Stimulated activated CD8-positive, alpha-beta memory T cell treated with anti-CD3 and anti-CD28 coated beads, Interleukin-2, amount 100 ng/mL, for 48 hours (primary cell): Measurements from ENCODE around the gene PLEKHM3.
"Not testable (repeated sequence)": the region's sequence is repeated elsewhere in the genome, so short reads cannot be mapped to it uniquely, and the experiment has no call there.

ENCODE experiments used
- DNase-seq, 2 donors: peaks; one replicate each; pipeline ENCODE4 v3.0.0-alpha.2; 2020; ENCODE audit warnings: low read depth in 2 of 2

PLEKHM3 gene

DNA sequence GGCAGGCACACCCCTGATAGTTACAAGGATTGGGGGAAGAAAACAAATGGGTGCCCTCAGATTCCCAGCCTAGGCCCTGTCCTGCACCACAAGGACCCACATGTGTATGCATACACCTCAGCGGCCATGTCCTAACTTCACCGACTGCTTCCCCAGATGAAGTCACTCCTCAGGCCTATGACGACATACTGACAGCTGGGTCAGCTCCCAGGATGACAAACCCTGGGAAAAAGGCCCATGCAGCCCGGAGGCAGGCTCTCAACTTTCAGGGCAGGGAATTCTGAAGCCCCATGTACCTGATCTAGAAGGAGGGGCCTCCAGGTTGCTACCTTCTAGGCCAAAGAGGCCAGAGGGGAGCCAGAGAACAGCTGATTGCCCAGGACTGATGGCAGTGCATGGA lies 11.0 kb upstream of the PLEKHM3 start:
- no peak for DNase-seq

- DNase-seq = no peak
Measured at GRCh38 chr2:208034503-208035140, 9.3 kb upstream of the PLEKHM3 start.

GRCh38 chr2:208033701-208034502 lies 8.6 kb upstream of the PLEKHM3 start:
- peak in 1 of 2 donors; percentile 9 for DNase-seq

DNA sequence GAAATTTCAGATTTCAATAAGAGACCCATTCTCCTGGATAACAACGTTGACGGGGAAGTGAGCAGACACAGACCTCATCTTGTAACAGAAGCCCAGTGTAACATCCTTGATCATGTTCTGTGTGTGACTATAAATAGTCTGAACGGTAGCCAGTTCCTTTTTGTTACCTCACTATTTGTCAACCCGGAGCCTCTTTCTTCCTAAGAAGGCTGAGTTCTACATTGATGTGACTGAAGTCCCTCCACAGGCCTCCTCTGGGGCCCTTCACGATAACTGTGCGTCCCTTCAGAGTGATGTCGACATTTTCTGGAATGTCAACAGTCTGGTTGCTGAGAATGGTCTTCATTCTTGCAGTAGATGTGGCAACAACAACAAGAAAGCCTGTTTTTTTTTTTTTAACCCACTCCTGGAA lies 6.3 kb upstream of the PLEKHM3 start:
- no peak for DNase-seq

DNA sequence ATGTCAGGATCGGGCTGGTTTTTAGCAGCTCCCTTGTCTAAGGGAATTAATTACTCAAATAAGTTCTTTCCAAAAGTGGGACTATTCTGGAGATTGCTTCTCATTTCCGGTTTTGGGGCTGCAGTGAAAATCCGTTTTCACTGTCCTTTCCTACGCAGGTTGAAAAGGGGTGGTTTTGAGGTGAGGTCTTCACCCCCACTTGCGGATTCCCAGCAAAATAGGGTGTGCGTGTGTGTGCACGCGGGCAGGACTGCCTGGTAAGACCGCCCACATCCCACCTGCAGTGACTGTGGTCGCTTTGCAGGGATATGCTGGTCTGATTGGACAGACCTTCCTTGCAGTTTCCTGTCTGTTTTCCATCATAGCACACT lies 472 bp upstream of the PLEKHM3 start:
- DNase-seq = peak in 1 of 2 donors; percentile 39

DNA sequence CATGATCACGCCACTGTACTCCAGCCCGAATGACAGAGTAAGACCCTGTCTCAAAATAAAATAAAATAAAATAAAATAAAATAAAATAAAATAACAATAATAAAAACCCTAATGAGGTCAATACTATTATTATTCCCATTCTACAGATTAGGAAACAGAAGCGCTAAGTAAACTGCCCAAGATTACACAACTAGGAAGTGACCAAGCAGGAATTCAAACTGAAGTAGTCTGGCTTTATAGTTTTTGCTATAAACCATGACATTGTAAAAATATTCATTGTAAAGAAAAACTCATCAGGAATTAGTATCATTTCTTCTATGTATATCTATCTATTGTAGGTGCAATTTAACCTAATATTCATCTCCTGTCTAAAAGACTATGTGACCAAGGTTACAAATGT lies 1.2 kb downstream of the PLEKHM3 start:
- no peak for DNase-seq

GRCh38 chr2:208020253-208020652 lies 5.1 kb downstream of the PLEKHM3 start:
- DNase-seq = no peak

DNA sequence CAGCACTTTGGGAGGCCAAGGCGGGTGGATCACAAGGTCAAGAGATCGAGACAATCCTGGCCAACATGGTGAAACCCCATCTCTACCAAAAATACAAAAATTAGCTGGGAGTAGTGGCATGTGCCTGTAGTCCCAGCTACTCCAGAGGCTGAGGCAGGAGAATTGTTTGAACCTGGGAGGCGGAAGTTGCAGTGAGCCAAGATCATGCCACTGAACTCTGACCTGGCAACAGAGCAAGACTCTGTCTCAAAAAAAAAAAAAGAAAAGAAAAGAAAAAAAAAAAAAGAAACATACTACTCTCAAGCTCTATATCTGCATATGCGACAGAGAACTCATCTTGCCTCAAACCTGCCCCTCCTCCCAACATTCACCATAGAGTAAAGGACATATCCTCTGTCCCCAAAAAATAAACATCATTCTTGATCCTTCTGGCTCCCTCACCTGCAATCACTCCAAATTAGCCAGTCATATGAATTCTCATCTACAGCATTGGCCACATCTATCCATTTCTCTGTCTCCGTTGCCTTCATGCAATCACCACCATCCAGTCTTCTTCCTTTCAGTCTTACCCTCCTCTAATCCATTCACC lies 7.1 kb downstream of the PLEKHM3 start:
- not testable (repeated sequence) for DNase-seq

DNA sequence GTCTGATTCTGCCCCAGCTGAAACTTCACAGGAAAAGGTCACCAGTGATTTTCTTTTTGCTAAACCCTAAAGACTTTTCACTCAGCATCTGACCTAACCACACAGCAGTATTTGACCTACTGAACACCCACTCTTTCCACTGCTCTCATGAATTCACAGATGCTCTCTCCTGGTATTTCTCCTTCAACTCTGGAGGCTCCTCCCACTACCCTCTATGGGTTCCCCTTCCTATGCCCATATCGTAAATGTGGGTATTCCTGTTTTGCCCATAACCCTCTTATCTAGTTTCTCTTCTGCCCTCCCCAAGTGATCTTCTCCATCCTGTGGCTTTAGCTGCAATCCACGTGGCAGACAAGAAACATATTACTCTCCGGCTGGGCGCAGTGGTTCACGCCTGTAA lies 7.6 kb downstream of the PLEKHM3 start:
- no peak for DNase-seq

GRCh38 chr2:208015475-208015874 lies 9.9 kb downstream of the PLEKHM3 start:
- no peak for DNase-seq

DNA sequence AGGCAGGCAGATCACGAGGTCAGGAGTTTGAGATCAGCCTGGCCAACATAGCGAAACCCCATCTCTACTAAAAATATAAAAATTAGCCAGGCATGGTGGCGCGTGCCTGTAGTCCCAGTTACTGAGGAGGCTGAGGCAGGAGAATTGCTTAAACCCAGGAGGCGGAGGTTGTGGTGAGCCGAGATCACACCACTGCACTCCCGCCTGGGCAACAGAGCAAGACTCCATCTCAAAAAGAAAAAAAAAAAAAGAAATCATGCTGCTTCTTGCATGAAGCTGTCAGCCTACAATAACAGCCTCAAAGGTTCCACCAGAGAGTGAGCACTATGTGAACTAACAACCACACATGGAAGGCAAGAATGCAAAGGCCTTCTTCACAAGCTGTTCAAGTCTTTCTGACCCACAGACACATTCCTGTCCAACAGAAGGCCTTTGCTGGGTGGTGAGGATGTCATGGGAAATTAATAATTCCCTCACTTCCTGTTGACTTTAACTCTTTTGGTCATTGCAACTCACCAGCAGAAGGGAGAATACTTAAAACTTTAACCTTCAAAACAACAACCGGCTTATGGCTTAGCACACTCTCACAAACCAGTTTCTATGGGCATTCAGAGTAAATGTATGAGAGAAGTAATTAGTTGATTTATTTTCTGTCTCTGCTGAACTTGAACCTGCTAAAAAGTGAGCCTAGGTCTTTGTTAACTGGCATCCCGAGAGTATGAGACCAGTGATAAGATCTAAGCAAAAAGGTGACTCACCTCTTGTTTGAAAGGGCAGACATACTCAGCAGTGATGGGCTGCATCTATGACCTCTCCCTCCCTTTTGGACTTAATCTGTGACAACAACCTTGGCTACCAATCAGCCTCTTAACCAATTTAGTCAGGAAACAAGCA lies 11.8 kb downstream of the PLEKHM3 start:
- no peak for DNase-seq

GRCh38 chr2:208012449-208012848 lies 12.9 kb downstream of the PLEKHM3 start:
- DNase-seq = no peak

DNA sequence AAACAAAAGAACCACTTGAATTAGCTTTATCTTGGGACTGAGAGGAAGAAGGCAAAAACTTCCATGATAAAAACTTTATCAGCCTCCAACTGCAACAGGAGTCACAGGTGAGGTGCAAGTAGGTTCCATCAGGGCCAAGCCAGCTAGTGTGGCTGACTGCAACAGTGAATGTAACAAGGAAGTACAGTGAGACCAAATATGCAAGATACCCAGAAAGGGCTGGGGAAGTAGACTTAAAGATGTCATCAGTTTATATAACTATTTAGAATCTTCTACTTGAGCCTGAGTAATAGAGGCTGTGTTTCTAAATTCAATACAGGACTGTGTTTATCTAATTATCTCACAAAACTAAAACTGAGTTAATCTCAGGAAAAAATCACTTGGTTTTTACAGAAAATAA lies 14.8 kb downstream of the PLEKHM3 start:
- no peak for DNase-seq

GRCh38 chr2:208006833-208007232 lies 18.5 kb downstream of the PLEKHM3 start:
- DNase-seq = no peak

GRCh38 chr2:208006337-208006736 lies 19.0 kb downstream of the PLEKHM3 start:
- DNase-seq = no peak

- no peak for DNase-seq
Measured at GRCh38 chr2:208001924-208002323, 23.4 kb downstream of the PLEKHM3 start.

- no peak for DNase-seq
Measured at GRCh38 chr2:208000701-208001395, 24.5 kb downstream of the PLEKHM3 start.

GRCh38 chr2:207996848-207997247 lies 28.5 kb downstream of the PLEKHM3 start:
- no peak for DNase-seq

DNA sequence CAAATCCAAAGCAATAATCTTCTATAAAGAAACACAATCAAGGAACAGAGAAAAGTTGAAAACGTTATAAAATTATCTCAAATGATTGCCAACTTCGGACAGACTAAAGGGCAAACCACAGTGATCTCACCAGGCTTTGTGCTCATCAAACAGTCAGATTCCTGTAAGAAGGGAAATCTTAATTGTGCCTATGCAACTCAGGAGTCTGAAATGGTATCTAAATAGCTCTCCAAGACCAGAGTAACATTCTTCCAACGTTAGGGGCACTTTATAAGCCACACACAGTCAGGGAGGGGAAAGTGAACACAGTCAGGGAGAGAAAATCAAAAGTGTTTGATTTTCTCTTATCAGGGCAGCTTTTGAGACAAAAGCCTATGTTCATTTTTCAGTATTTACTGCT lies 29.4 kb downstream of the PLEKHM3 start:
- DNase-seq = no peak

- DNase-seq = no peak
Measured at GRCh38 chr2:207993151-207993763, 32.1 kb downstream of the PLEKHM3 start.

GRCh38 chr2:207991944-207992343 lies 33.4 kb downstream of the PLEKHM3 start:
- DNase-seq = no peak
